Prostate gland (tissue), 2 donors: ENCODE results near the gene TNFRSF13B.

ENCODE experiments used
- POLR2A ChIP-seq: fragments of 450-650 bp; IDR thresholded peaks from one replicate; pipeline ENCODE4 v1.6.1; 2016; ENCODE audit warnings: antibody characterized with exemption, mild to moderate bottlenecking
- TF ChIP-seq, protein P1 (sequence below), 4 experiments: fragments of 200-600 bp in 2 of 4; fragments of 450-650 bp in 2 of 4; sonication (generic) in 2 of 4; IDR thresholded peaks; 1 replicate in 3 of 4; 2 replicates in 1 of 4; pipeline ENCODE4 v1.5.1; 2016 to 2019; ENCODE audit warnings: antibody characterized with exemption in 4 of 4, mild to moderate bottlenecking in 2 of 4, moderate library complexity in 2 of 4

- TF ChIP-seq POLR2A, result no peak
- TF ChIP-seq, protein P1, sequence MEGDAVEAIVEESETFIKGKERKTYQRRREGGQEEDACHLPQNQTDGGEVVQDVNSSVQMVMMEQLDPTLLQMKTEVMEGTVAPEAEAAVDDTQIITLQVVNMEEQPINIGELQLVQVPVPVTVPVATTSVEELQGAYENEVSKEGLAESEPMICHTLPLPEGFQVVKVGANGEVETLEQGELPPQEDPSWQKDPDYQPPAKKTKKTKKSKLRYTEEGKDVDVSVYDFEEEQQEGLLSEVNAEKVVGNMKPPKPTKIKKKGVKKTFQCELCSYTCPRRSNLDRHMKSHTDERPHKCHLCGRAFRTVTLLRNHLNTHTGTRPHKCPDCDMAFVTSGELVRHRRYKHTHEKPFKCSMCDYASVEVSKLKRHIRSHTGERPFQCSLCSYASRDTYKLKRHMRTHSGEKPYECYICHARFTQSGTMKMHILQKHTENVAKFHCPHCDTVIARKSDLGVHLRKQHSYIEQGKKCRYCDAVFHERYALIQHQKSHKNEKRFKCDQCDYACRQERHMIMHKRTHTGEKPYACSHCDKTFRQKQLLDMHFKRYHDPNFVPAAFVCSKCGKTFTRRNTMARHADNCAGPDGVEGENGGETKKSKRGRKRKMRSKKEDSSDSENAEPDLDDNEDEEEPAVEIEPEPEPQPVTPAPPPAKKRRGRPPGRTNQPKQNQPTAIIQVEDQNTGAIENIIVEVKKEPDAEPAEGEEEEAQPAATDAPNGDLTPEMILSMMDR (IDR thresholded peaks at IDR 0.05), result no peak
Observed at GRCh38 chr17:16944334-16945135, 27.4 kb downstream of the TNFRSF13B start.
